Left ventricle myocardium superior (tissue), 1 donor: ENCODE measurements around the gene ASIC4. TPM values are rescaled to one million over a fixed set of nuclear protein-coding genes. Genes with fewer than 3 reads are reported as not detected.

ENCODE experiments used
- ATAC-seq: fragments of 200-7000 bp; cut with Tn5 transposase; one replicate; pipeline ENCODE4 v1.9.1; 2020; ENCODE audit warnings: mild to moderate bottlenecking, moderate library complexity
- DNase-seq: peaks from one replicate; pipeline ENCODE4 v3.0.0-alpha.2; 2020
- intact Hi-C: fragments of 100-400 bp; cut with micrococcal nuclease; formaldehyde crosslinking; loops from one replicate; pipeline ENCODE4 v1.11.0; 2022
- total RNA-seq: library from RNA; stranded (reverse); fragmentation: NEBNext Ultra II Directional; extraction: Animal tissue kit (Norgen Biotek cat#: 25700); gene quantifications from one replicate; pipeline ENCODE4 v1.2.1, GENCODE V29; 2021
- donor health status: DM: no; HTN: yes; CAD: no; lungs with severe emphysema.

The ASIC4 gene
- total RNA-seq, 1 donor from 2014 or later, result not detected

DNA sequence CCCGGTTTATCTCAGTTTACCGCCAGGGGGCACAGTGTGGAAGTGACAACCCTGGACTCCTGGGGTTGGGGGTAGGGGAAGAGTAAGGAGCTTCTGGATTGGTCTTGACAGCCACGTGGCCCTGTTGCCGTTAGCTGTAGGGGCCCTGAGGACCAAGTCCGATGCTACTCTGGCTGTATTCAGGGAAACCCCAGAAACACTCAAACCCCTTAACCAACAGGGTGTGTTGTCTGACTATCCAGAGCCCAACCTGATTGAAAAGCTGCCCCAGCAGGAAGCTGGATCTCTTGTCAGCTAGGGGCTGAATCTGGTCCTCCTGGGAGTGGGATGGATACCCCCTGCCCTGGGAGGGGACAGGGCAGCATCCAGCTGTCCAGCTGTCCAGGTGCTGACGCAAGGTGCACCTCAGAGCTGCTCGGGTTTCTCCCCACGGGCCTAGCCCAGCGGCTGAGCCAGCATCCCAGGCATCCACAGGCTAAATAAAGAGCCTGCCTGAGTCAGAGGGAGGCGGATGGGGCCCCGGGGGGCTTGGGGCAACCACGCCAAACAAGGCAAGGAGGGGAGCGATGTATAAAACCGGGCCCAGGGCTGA is 18.7 kb upstream of the ASIC4 start:
- DNase-seq, result peak; percentile 66
- intact Hi-C loops, result no loop called here
- ATAC-seq, result peak; percentile 11

DNA sequence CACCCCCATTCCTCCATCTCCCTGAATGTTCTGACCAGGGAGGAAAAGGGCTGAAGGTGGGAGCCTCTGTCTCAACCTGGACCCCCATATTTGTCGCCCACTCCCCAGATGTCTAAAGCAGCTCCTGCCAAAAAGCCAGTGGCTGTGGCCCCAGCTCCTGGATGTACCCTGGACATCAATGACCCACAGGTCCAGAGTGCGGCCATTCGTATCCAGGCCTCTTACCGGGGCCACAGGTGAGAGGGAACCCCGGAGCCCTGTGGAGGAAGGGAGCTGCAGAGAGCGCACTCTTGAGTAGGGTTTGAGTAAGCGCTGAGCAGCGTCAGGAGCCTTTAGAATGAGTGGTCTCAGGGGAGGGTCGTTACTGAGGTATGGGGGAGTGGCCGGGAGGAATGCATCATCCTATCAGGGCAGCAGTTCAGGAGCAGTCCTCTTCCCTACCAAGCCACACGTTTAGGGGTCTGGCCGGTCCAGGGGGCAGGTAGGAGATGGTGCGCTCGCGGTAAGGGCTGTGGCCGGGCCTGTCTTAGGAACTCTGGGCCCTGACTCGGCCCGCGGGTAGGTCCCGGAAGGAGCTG is 17.9 kb upstream of the ASIC4 start:
- no peak for DNase-seq
- no peak for ATAC-seq
- intact Hi-C loops, result no loop called here

DNA sequence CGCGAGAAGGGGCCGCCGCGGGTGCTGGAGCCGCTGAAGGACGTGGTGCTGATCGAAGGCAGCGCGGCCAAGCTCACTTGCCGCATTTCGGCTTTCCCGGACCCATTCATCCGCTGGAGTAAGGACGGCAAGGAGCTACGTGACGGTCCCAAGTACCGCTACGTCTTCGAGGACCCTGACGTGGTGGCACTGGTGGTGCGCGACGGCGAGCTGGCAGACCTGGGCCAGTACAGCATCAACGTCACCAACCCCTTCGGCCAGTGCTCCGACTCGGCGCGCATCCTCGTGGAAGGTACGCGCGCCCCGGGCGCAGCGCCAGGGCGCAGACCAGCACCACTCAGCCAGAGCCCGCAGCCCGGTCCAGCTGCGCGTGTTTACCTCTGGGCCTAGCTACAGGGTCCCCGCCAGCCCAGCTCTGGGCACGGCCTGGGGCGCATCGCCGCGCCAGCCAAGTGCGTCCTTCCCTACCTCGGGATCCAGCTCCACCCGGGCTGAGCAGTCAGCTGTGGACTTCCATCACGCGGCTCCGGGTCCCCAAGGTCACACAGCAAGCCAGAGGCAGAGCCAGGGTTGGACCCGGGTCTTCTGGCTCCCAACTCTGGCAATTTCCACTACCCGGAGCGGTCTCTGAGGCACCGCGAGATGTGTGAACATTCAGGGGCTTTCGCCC is 17.3 kb upstream of the ASIC4 start:
- DNase-seq, result peak; percentile 62
- no peak for ATAC-seq
- intact Hi-C loops, result no loop called here

DNA sequence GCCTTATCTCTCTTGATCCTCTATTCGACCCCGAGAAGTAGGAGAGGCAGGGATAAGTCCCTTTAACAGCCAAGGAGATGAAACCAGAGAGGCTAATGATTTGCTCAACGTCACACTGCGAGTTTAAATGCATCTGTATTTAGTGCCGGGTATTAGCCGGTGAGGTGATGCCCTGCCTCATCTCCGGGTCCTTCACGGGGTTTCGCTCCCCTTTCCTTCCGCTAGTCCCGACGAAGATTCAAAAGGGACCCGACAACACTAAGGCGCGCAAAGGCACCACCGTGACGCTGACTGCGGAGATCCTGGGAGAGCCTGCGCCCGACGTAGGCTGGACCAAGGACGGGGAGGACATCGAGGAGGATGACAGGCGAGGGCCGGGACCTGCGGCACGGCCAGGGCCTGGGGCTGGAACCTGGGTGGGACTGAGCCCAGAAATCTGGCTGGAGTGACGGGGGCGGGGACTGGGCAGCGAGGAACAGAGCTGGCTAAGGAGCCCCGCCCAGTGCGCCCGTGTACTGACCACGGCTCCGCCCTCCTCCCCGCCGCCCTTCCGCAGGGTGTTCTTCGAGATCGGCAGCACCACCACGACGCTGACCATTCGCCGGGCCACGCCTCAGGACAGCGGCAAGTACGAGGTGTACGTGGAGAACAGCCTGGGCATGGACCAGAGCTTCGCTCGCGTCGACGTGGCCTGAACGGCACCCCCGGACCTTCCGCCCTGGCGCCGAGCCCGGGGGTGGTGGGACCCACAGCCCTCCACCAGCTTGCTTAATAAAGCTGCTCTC is 16.6 kb upstream of the ASIC4 start:
- DNase-seq (peak; percentile 97), ATAC-seq (peak; percentile 86)
- intact Hi-C loops, result no loop called here

DNA sequence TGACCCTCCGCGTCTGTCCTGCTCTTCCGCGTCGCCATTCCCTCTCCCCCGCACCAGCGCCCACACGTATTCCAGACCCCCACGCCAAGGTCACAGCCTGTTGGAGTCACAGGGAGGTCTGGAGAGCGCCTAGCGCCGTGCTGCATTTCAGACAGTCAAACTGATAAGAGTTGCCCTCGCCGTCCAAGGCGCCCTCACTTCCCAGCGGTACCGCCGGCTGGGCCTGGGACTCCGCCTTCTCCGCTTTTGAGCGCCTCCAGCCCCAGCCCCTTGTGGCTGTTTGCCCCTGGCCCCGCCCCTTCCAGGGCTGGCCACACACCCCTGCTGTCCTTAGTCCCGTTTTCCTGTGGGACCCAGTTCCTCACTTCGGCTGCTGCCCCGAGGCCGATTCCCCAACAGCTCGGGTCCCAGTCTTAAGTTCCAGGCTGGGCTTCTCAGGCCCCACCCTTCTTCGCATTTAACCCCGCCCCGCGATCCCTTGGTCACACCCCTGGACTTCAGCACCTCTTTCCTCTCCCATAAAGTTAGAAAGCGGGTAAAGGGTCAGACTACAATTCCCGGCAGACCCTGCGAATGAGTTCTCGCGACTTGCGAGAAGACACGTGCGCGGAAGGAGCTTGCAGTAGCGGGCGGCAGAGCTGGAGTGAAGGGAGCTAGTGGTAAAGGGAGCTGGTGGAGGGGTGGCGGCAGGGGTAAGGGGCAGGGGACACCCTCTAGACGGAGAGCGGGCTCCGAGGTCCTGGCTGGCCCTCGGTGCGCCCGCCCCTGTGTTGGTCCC is 15.8 kb upstream of the ASIC4 start, which contains the start of gene GMPPA:
Gene GMPPA, plus strand, starts transcription at position 612 of the 778 bp plus-strand sequence. CDS start 1,085 bp downstream, outside the sequence.
- DNase-seq (peak; percentile 96), ATAC-seq (peak; percentile 89)
- intact Hi-C loops, result no loop called here

DNA sequence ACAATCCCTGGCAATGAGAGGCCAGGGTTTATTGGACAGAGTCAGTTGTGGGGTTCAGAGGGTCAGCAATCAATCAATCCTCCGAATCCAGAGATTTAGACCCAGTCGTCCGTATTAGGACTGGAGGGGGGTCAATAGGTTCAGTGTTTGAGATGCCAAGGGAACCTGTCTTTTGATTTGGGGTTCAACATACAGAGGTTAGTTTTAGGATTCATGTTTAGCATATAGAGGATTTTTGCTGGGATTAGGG is 15.3 kb upstream of the ASIC4 start:
- intact Hi-C loops, result no loop called here
- ATAC-seq, result no peak
- no peak for DNase-seq

DNA sequence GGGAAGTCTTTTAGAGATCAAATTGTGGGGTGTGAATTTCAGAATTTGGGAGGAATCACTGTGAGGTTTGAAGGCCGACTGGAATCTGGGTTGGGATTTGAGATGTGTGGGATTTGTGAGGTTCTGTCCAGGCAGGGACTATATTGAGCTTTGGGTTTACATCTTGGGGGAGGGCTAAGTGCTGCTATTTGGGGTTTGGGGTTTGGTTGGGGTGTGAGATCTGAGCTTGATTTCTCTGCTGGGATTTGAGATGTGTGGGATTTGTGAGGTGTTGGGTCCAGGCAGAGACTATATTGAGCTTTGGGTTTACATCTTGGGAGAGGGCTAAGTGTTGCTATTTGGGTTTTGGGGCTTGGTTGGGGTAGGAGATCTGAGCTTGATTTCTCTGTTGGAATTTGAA is 14.7 kb upstream of the ASIC4 start:
- intact Hi-C loops, result no loop called here
- DNase-seq, result no peak
- no peak for ATAC-seq

DNA sequence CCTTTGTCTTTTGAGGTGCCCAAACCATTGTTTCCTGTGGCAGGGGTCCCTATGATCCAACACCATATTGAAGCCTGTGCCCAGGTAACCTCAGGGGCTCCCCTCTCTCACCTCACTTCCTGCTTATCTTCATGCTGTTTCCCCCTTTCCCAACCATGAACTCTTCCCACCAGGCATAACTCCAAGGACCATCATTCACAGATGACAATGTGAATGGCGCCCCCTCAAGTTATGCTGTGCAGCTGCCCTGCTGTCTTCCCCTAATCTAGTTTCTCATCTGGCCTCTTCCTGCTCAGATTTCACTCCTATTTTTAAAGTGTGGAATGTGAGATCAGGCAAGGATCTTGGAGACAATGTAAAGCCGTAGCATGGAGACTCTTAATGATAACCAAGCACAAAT is 14.1 kb upstream of the ASIC4 start:
- ATAC-seq (no peak), DNase-seq (no peak)
- intact Hi-C loops, result no loop called here

DNA sequence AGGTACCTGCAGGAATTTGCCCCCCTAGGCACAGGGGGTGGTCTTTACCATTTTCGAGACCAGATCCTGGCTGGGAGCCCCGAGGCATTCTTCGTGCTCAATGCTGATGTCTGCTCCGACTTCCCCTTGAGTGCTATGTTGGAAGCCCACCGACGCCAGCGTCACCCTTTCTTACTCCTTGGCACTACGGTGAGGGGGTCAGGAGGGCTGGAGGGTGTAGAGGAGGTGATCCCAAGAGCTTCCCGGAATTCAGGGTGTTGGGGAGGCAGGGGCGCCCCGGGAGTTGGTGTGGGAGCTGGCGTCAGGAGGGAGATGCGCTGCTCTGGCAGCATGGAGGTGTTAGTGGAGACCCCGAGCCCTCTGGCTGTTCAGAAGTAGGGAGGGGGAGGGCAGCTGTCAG is 12.4 kb upstream of the ASIC4 start:
- intact Hi-C loops, result no loop called here
- DNase-seq (no peak), ATAC-seq (no peak)

DNA sequence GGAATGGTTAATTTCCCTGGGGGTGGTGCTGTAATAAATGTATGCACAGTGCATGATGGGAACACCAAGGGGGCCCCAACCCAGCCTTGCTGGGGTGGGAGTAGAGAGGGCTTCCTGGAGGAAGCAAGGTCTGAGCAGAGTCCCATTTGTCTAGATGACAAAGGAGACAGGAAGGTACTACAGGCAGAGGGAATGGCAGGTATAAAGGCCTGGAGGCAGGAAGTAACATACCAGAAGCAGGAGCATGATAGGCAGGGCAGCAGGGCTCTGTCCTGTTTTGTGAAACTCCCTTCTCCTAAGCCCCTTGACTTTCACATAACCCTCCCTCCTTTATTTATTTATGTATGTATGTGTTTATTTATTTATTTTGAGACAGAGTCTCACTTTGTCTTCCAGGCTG is 11.7 kb upstream of the ASIC4 start:
- ATAC-seq, result no peak
- intact Hi-C loops, result no loop called here
- DNase-seq, result no peak

DNA sequence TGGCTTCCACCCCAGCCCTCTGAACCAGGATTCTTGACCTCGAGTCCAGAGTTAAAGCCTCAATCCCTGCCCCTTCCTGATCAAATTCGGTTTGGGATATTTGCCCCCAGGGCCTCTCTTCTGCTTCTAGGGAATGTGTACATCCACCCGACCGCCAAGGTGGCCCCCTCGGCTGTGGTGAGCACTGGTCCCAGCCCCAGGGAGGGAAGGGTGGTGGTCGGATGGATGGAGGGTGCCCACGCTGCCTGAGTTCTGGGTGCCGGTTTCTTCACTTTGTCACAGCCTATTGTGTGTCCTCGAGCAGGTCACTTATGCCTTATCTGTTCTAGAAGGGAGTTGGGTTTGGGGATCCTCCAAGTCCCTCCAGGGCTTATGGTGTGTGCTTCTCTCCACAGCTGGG is 8.7 kb upstream of the ASIC4 start:
- no peak for ATAC-seq
- intact Hi-C loops, result no loop called here
- DNase-seq, result no peak

DNA sequence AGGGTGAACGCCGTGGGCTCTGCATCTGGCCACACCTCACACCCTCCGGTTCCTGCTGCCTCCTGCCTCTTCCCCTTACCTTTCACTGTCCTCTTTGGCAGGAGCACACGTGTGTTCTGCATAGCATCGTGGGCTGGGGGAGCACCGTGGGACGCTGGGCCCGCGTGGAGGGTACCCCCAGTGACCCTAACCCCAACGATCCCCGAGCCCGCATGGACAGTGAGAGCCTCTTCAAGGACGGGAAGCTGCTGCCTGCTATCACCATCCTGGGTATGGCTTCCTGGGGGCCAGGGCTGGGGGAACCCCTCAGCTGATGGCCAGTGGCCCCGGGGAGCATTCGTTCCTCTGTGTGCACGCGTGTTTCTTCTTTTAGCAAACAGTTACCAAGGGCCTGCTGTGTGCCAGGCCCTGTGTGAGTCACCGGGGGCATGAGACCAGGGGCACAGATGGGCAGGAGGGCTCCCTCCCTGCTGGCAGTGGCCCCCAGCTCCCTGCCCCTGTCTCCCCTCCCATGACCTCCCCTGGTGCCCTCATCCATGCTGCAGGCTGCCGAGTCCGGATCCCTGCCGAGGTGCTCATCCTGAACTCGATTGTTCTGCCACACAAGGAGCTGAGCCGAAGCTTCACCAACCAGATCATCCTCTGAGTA is 8.0 kb upstream of the ASIC4 start:
- ATAC-seq, result no peak
- intact Hi-C loops, result no loop called here
- no peak for DNase-seq

DNA sequence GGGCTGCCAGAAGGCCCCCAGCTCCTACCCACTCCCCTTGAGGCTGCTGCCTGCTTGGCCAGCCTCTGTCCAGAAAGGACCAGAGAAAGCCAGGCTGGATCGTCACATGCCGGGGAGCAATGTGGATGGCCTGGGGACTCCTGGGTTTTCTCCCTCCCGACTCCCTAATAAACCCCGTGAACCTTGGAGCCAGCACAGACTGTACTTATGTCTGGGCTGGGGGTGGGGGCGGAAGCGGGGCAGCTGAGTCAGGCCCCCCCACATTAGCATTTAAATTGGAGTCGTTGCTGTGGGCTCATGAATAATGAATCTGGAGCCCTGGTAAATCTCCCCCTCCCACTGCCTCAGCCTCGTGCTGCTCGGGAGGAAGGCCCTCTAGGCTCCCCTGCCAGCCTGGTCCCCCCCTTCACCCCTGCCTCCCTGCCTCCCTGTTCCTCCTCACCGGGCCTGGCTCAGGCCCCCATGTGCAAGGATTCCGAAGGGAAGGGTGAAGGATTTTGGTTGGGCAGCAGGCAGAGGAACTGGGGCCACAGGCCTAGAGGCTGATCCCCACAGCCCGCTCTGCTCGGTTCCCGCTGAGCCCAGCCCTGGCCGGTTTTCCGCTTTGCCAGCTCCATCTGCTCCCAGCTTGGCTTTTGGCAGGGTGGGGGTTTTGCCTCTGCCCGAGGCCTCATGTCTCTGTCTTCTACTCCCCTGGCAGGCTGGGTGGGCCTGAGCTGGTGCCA is 7.3 kb upstream of the ASIC4 start:
- ATAC-seq (no peak), DNase-seq (no peak)
- intact Hi-C loops, result no loop called here

DNA sequence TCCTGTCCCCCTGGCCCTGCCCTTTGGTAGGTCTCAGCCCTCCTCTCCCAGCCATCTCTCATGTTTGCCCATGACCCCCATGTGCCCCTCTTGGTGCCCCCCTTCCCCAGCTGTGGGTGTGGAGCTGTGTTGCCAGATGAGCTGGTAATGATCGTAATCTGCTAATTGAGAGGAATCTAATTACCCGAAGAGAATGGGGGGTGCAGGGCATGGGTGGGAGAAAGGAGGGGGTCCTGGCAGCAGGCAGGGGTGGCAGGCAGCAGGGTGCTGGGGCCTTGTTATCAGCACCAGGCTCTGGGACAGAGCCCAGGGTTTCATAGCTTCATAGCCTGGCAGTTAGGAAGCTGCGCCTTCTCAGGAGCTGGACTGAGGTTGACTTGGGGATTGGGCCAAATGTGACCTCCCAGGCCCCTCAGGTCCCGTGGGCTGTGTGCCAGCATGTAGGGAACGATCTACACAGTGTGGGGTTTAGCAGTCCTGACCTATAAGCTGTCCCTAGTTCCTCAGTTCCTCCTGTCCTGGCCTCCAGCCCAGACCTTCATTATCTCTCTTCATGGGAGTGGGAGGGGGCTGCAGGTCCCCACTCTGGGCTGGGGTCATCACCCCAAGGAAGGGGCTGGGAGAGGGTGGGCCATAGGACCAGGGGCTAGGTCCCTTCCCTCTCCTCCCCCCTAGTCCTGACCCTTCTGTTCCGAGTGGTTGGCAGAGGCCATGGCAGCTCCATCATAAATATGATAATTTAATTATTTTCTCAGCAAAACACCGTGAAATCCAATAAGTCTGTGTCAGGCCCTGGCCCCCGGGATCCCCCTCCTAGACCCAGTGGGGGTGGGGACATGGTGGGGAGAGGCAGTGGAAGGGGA is 6.5 kb upstream of the ASIC4 start:
- intact Hi-C loops, result no loop called here
- DNase-seq (no peak), ATAC-seq (peak; percentile 42)

DNA sequence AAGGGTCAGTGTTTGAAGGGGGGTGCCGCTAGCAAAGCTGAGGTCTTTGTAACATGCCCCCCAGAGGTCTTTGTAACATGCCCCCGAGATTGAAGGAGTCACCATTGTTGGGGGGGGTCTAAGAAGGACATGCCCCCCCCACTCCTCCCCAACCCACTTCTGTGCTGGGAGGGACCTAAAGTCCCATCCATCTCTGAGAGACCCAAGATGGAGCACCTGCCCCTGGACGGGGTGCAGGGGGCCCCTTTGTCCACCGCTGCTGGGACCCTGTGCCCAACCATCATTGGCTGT is 5.9 kb upstream of the ASIC4 start:
- DNase-seq (no peak), ATAC-seq (no peak)
- intact Hi-C loops, result no loop called here

DNA sequence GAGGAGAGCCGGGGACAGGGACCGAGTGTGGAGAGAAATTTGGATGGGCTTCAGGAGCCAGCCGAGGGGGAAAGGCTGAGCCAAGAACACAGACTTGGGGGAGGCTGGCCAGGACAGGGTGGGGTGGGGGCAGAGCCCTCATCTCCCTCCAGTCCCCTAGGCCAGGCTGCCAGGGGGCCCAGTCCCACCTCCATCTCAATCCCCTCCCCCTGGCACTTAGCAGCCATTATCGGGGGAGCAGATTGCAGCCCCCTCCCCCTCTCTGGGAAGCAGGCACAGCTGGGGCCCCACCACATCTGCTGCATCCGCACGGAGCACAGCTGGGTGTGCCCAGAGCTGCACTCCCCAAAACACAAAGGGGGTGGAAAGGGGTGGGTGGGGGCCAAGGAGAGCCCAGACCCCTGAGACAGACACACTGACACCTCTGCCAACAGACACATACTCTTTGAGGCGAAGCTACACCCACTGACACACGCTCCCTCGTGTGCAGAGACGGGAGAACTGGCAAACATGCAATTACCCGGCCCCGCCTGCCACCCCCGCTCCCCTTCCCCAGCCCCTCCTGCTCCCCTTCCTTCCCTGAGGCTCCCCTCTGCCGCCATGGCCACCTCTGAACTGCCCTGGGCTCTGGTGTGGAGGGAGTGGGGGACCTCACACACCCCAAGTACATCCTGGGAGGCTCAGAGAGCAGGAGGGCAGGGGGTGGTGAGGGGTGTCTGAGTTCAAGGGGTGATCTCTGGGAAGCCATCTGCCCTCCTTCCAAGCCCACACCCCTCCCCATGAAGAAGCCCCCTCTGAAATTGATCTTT is 5.1 kb upstream of the ASIC4 start:
- intact Hi-C loops, result no loop called here
- DNase-seq (no peak), ATAC-seq (peak; percentile 14)
